Hepatocyte (in vitro differentiated cells): ENCODE measurements around the gene SLAMF9. TPM values are rescaled to one million over a fixed set of nuclear protein-coding genes. Genes with fewer than 3 reads are reported as not detected.

ENCODE experiments used
- DNase-seq: peaks from one replicate; pipeline ENCODE4 v3.0.0-alpha.2; 2016; ENCODE audit warnings: low spot score
- H2AFZ ChIP-seq: fragments of 200-600 bp; sonication (generic); 2 replicates; pipeline ENCODE4 v1.6.0; 2016; ENCODE audit warnings: antibody characterized with exemption, mild to moderate bottlenecking
- H3K27ac ChIP-seq: fragments of 200-600 bp; sonication (generic); 2 replicates; pipeline ENCODE4 v1.5.1; 2016; ENCODE audit warnings: mild to moderate bottlenecking
- H3K27me3 ChIP-seq: fragments of 200-600 bp; sonication (generic); 2 replicates; pipeline ENCODE4 v1.6.1; 2016
- H3K36me3 ChIP-seq: fragments of 200-600 bp; sonication (generic); replicated peaks from 2 replicates; pipeline ENCODE4 v1.5.1; 2016; ENCODE audit warnings: low read depth; ENCODE audit not compliant: insufficient read depth
- H3K4me1 ChIP-seq: fragments of 200-600 bp; sonication (generic); 2 replicates; pipeline ENCODE4 v1.5.1; 2016; ENCODE audit warnings: mild to moderate bottlenecking, moderate library complexity; ENCODE audit not compliant: insufficient read depth
- H3K4me2 ChIP-seq: fragments of 200-600 bp; sonication (generic); 2 replicates; pipeline ENCODE4 v1.6.0; 2016
- H3K4me3 ChIP-seq: fragments of 200-600 bp; sonication (generic); 2 replicates; pipeline ENCODE4 v1.5.1; 2016; ENCODE audit warnings: mild to moderate bottlenecking
- H3K79me2 ChIP-seq: fragments of 200-600 bp; sonication (generic); 2 replicates; pipeline ENCODE4 v1.6.0; 2017; ENCODE audit warnings: mild to moderate bottlenecking
- H3K9me2 ChIP-seq: fragments of 200-600 bp; sonication (generic); replicated peaks from 2 replicates; pipeline ENCODE4 v1.6.0; 2017; ENCODE audit warnings: mild to moderate bottlenecking; ENCODE audit not compliant: insufficient read depth
- H3K9me3 ChIP-seq: fragments of 200-600 bp; sonication (generic); 2 replicates; pipeline ENCODE4 v1.5.1; 2016; ENCODE audit warnings: low read depth, mild to moderate bottlenecking
- H4K20me1 ChIP-seq: fragments of 200-600 bp; sonication (generic); 2 replicates; pipeline ENCODE4 v1.6.0; 2016; ENCODE audit warnings: mild to moderate bottlenecking; ENCODE audit not compliant: insufficient read depth, poor library complexity, severe bottlenecking
- EZH2 ChIP-seq: fragments of 200-600 bp; sonication (generic); IDR thresholded peaks from 2 replicates; pipeline ENCODE4 v1.6.1; 2016; ENCODE audit warnings: antibody characterized with exemption, mild to moderate bottlenecking, borderline replicate concordance
- EZH2phosphoT487 ChIP-seq: fragments of 200-600 bp; sonication (generic); IDR thresholded peaks from one replicate; pipeline ENCODE4 v1.6.1; 2018; ENCODE audit warnings: antibody characterized with exemption, mild to moderate bottlenecking, low read depth, moderate library complexity; ENCODE audit not compliant: unreplicated experiment, severe bottlenecking
- WGBS: methylation state at CpG from one replicate; pipeline ENCODE4 v1.1.6; 2016; ENCODE audit warnings: low lambda C conversion rate; ENCODE audit errors: missing lambda C conversion rate; 5-methylcytosine and 5-hydroxymethylcytosine counted together
- polyA plus RNA-seq: library from polyadenylated mRNA; unstranded; fragments of >200 nt; fragmentation: Nextera tagmentation; extraction: Ambion mirVana; gene quantifications from 2 replicates; pipeline ENCODE4 v1.2.1, GENCODE V29; 2016
- total RNA-seq: library from RNA; depleted of rRNA; stranded (reverse); fragments of >200 nt; gene quantifications from 2 replicates; pipeline ENCODE4 v1.2.3, GENCODE V29; 2014
- TF ChIP-seq, protein P1 (sequence below): fragments of 200-600 bp; sonication (generic); IDR thresholded peaks from 2 replicates; pipeline ENCODE4 v1.5.1; 2016; ENCODE audit warnings: antibody characterized with exemption, mild to moderate bottlenecking; ENCODE audit not compliant: poor library complexity

Gene SLAMF9
- total and polyA plus RNA-seq, 2 experiments from 2014 or later: not detected

DNA sequence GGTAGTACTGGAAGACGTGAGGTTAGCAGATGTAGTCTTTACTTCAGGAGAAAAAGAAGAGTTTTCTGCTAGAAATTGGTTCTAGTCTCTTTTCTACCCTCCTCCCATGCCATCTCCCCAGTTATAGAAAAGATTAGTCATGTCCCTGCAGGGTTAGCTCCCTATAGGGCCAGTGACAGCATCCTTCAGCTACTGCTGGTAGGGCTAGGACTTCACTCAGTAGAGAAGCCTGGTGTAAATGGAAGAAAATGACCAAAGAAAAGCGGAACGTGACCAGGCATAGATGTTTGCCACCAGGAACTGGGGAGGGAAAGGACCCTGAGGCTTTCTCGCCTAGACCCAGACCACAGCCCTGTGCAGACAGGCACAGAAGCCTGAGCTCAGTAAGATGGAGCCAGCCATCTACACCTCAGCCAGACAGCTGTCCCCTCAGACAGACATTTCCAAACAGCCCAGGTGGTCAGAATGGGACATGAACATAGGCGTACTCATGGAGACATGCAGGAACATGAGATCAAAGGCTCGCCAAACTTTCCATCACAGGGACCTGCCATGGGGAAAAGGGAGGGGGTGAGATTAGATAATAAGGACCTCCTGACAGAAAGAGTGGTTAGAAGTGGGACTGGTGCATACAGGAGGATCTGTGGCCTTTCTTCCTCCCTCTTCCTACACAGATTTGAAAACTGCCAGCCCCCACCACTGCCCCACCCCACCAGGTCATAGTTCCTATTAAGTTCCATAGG lies 23.5 kb upstream of the SLAMF9 start:
- no peaks in the 10 kb centered on the region for H4K20me1 ChIP-seq
- no peaks in the 10 kb centered on the region for H3K27me3 ChIP-seq
- TF ChIP-seq EZH2phosphoT487: no peak
- TF ChIP-seq, protein P1, sequence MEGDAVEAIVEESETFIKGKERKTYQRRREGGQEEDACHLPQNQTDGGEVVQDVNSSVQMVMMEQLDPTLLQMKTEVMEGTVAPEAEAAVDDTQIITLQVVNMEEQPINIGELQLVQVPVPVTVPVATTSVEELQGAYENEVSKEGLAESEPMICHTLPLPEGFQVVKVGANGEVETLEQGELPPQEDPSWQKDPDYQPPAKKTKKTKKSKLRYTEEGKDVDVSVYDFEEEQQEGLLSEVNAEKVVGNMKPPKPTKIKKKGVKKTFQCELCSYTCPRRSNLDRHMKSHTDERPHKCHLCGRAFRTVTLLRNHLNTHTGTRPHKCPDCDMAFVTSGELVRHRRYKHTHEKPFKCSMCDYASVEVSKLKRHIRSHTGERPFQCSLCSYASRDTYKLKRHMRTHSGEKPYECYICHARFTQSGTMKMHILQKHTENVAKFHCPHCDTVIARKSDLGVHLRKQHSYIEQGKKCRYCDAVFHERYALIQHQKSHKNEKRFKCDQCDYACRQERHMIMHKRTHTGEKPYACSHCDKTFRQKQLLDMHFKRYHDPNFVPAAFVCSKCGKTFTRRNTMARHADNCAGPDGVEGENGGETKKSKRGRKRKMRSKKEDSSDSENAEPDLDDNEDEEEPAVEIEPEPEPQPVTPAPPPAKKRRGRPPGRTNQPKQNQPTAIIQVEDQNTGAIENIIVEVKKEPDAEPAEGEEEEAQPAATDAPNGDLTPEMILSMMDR: no peak
- TF ChIP-seq EZH2: no peak
- H3K4me3 ChIP-seq: no peak overlapping the region
- no peaks in the 10 kb centered on the region for H3K36me3 ChIP-seq
- DNase-seq: no peak
- H3K9me3 ChIP-seq: no peaks in the 10 kb centered on the region
- H3K4me1 ChIP-seq: peaks cover 9% of the 10 kb centered on the region
- H3K27ac ChIP-seq: no peak overlapping the region
- H3K79me2 ChIP-seq: no peaks in the 10 kb centered on the region
- H3K4me2 ChIP-seq: no peak overlapping the region
- H2AFZ ChIP-seq: no peak overlapping the region
- no peaks in the 10 kb centered on the region for H3K9me2 ChIP-seq
- 90% methylated on average over 6 of the region's 6 CpGs for WGBS

DNA sequence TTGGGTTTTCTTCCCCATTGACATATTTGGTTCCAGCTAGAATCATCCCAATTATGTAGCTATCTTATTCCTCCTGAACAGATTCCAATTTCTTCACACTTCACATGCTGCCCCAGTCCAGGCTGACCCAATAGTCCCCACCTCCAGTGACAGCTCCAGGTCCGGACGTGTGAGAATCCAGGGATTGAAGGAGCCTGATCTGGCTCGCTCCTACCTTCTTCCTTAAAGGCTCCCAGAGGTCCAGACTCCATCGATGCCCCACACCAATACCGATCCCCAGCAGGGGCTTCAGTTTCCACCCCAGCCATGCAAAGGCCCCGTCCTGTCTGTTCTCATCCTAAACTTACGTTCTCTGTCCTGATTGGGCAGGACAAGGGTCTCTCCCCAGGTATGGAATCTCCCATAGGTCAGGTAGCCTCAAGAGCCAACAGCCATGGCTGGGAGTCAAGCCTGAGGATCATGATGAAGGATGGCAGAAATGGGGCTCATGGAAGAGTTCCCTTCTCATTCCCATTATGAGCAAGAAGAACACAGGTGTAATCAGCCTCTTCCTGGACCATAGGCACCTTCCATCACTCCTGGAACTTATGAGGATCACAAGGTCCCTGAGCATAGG lies 20.4 kb upstream of the SLAMF9 start:
- Histone ChIP-seq H4K20me1 (no peaks in the 10 kb centered on the region), H3K4me3 (no peak overlapping the region), H2AFZ (no peak overlapping the region), H3K36me3 (no peaks in the 10 kb centered on the region), H3K27ac (no peak overlapping the region), H3K4me2 (no peak overlapping the region), H3K9me2 (no peaks in the 10 kb centered on the region), H3K4me1 (peaks cover 29% of the 10 kb centered on the region), H3K27me3 (no peaks in the 10 kb centered on the region), H3K79me2 (no peaks in the 10 kb centered on the region), H3K9me3 (no peaks in the 10 kb centered on the region)
- no peak for TF ChIP-seq EZH2
- no peak for TF ChIP-seq EZH2phosphoT487
- TF ChIP-seq, protein P1: no peak
- 95% methylated on average over 7 of the region's 7 CpGs for WGBS
- DNase-seq: no peak

DNA sequence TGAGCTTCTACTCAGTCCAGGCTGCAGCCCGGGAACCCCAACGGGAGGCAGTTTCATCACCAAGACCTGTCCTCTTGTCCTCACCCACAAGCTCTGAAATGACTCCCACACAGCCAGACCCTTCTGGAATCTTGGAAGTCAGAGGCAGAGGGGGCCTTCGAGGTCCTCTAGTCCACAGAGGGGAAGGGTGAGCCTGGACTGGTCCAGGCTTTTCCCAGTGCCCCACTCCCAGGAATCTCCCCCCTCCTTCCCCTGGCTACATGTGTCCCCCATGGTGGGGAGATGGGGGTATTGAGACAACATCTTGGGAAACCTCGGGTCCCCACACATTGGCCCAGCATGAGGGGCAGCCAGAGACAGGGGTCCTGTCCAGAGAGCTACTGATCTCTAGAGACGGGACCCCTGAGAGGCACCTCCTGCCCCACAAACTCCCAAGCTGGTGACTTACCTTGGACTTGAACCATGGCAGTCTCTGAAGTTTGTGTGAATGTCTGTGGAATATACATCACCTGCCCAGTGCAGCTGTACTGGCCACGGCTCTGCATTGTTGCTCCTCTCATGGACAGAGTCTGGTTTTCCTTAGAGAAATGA lies 19.4 kb upstream of the SLAMF9 start:
- TF ChIP-seq, protein P1: no peak
- TF ChIP-seq EZH2phosphoT487 (no peak), EZH2 (no peak)
- H3K36me3 ChIP-seq: no peaks in the 10 kb centered on the region
- H2AFZ ChIP-seq: no peak overlapping the region
- DNase-seq: no peak
- no peak overlapping the region for H3K27ac ChIP-seq
- 88% methylated on average over 6 of the region's 6 CpGs for WGBS
- peaks cover 25% of the 10 kb centered on the region for H3K4me1 ChIP-seq
- no peaks in the 10 kb centered on the region for H3K79me2 ChIP-seq
- no peaks in the 10 kb centered on the region for H4K20me1 ChIP-seq
- H3K27me3 ChIP-seq: no peaks in the 10 kb centered on the region
- no peak overlapping the region for H3K4me2 ChIP-seq
- no peaks in the 10 kb centered on the region for H3K9me3 ChIP-seq
- H3K4me3 ChIP-seq: no peak overlapping the region
- no peaks in the 10 kb centered on the region for H3K9me2 ChIP-seq
